HG03064 (cell line): ENCODE measurements around the gene ENDOV.

Experiments used
- ATAC-seq: cut with Tn5 transposase; IDR thresholded peaks from one replicate; pipeline ENCODE4 v1.9.1; 2021; ENCODE audit warnings: low read depth; ENCODE audit not compliant: unreplicated experiment

The ENDOV gene

DNA sequence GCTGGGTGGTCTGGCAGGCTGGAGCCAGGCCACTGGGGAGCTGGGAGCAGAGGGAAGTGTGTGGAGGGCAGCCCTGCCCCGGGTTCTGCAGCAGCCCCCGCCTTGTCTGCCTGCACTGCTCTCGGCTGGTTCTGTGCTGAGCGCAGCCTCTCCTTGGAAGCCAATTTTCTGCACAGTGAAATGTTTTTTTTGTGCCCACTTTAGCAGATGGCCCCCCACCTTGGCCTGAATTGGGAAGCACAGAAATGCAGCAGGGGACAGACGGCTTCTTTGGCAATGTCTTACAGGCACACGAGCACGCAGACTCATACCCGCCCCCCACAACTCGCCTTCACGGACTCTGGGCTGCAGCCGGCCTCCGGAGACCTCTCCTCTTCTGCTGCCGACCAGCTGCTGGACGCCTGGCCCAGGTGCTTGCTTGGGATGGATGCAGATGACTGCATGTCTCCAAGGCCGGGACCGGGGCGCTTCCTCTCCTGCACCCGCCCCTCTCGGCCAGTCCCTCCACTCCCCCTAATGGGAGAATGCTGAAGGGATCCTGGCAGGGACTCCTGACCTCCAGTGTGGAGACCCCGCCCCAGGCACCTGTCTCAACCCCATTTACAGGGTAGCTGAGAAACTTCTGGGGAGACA lies 46.7 kb downstream of the ENDOV start:
- ATAC-seq, result no peak

- no peak for ATAC-seq
These were observed 48.9 kb downstream of the ENDOV start for GRCh38 chr17:80463784-80464400.

- no peak for ATAC-seq
These were observed 49.5 kb downstream of the ENDOV start for GRCh38 chr17:80464486-80464885.

DNA sequence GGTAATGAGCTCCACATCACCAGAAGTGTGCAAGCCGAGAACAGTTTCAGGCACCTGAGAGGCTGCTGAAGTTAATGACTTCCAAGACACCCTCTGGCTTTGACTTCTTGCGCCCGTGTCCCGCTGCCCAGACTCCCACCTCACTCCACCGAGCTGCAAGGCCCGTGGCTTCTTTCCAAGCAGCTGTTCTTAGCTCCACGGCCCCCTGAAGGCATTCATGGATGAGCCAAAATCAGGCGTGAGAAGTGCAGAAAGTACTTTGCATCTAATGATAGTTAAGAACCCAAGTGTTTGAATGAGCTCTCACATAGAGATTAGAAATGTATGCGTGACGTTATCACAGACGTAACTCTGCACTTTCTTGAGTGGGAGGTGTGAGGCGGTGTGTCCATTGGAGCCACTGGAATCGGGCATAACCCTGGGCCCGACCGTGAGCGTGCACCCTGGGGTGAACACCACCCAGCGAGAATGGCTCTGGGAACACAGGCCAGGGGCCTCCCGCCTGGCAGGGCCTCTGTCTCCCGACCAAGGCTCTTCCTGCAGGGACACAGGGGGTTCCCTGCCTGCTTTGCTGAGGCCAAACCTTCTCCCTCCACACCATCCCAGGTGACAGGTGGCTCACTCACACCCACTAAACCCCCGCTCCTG lies 50.5 kb downstream of the ENDOV start:
- no peak for ATAC-seq

GRCh38 chr17:80466188-80466705 lies 51.3 kb downstream of the ENDOV start:
- no peak for ATAC-seq

GRCh38 chr17:80468242-80468641 lies 53.3 kb downstream of the ENDOV start:
- no peak for ATAC-seq

- no peak for ATAC-seq
These were observed 54.0 kb downstream of the ENDOV start for GRCh38 chr17:80468781-80469493.

- ATAC-seq, result no peak
These were observed 54.7 kb downstream of the ENDOV start for GRCh38 chr17:80469667-80470066.

- ATAC-seq, result no peak
These were observed 55.6 kb downstream of the ENDOV start for GRCh38 chr17:80470603-80471002.

DNA sequence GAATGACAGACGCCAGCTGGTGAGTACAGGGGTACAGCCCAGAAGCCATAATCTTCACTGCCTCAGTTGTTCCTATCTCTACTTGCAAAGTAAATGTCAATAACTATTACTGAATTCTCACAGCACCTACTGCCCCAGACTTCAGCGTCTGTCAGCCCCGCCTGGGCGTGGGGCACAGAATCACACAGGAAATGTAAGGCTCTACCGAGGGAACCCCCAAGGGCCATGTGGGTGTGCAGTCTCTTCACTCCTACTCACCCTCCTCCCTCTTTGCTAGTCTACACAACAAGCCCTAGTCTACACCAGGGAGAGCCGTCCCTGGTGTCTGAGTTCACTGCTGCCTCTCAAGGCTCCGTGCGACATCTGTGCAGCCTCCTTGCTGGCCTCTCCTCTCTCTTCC lies 57.0 kb downstream of the ENDOV start:
- no peak for ATAC-seq

DNA sequence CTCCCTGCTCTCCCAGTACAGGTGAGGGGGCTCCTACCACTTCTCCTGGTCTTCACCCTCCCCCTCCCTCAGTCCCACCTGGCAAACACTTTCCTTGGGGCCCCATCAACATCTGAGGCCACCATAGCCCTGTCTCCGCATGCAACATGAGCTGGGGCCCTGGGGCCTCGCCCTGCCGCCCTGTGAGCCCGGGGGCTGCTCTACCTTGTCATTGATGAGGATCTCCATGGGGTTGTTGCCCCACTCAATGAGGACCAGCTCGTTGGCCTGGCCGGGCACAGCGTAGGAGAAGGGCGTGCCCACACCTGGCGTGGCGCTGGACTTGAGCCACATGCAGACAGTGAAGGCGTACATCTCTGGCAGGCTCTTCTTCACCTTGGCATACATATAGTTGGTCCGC lies 58.0 kb downstream of the ENDOV start:
- ATAC-seq, result no peak

- ATAC-seq, result no peak
These were observed 58.7 kb downstream of the ENDOV start for GRCh38 chr17:80473701-80474100.

DNA sequence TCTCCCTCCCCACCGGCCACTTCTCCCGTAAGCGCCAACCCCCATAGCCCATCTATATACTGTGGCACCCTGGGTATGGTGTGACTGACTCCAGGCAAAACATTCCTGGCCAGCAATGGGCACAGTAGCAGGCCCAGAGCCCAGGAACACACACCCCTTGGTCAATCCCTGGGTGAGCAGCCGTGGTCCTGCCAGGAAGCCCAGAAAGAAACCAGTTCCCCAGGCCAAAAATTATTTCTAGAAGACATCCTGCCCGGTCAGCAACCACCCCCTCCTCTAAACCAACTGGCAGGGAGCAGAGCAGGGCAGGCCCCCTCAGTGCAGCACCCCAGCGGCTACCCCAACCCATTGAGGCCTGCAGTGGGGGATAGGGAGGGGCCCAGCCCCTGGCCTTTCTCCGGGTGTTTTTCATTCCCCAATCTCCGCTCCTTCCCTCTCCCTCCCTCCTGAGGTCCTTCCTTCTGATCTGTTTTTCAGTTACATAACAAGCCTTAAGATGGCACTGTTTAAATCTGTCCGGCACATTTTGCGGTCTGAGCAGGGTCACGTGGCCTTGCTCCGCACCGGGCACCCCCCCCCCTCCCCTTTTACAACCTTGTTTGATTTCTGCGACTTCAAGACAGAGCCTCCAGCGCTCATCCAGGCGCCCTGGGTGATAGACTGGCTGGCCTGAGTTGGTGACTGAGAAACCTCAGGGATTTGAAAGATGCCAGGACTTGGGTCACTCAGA lies 59.4 kb downstream of the ENDOV start:
- ATAC-seq, result no peak

DNA sequence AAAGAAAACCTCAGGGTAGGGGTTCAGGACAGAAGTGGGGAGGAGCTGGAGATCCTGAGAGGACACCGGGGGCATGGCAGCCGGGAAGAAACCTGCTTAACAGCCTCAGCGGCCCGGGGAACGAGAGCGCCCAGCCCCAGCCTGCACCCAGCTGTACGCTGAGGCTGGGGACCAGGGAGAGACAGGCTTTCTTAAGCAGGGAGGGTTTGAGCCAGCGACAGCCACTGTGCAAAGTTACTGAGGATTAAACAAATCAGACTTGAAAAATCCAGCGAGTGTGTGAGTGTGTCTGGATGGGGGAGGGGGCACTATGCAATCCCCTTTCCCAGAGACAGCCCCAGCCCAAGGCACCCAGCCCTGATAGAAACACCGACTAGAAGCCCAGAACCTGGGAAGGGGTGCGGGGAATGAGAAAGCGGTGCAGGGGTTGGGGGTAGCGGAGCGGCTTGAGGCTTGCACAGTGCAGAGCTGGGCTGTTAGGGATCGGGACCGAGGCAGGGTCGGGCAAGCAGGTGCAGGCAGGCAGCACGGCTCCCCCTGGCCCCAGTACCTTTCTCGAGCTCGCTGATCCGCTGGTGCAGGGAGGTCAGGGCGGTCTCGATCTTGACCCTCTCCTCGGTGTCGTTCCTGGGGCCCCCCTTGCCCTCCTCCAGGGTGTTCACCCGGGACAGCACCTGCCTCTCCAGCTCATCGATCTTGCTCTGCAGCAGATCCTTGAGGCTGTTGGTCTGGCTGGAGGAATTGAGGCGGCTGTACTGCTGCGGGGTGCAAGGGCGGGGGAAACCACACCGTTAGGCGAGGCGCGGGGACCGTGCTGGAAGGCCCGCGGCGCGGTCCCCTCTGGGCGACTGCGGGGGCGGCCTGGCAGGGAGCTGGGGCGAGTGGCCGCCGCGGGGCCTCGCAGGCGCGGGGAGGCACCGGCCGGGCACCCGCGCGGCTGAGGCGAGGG lies 60.3 kb downstream of the ENDOV start:
- no peak for ATAC-seq

GRCh38 chr17:80475910-80476876 lies 61.2 kb downstream of the ENDOV start, which contains the start of gene NPTX1:
Gene NPTX1 (minus strand): TSS chr17:80476607. CDS start chr17:80476446, 161 bp downstream.
- no peak for ATAC-seq

- no peak for ATAC-seq
These were observed 62.1 kb downstream of the ENDOV start for GRCh38 chr17:80476877-80477646.

- ATAC-seq, result no peak
These were observed 62.9 kb downstream of the ENDOV start for GRCh38 chr17:80477647-80478478.
